SK-N-SH (cell line): ENCODE measurements around the gene AGPAT3. TPM values are rescaled to one million over a fixed set of nuclear protein-coding genes. Genes with fewer than 3 reads are reported as not detected.

ENCODE experiments used
- CTCF ChIA-PET: fragments of 300-600, 350-600 bp; formaldehyde crosslinking; extraction: SDS; loops from one replicate; lab custom pipeline; 2021; lab: Yijun Ruan, JAX
- POLR2A ChIA-PET: fragments of 350-600 bp; sonication (Branson Sonifier 250); formaldehyde crosslinking; extraction: SDS; loops from one replicate; lab custom pipeline; 2020; ENCODE audit warnings: antibody characterized with exemption, inconsistent platforms; lab: Yijun Ruan, JAX
- DNase-seq: peaks from one replicate; pipeline ENCODE4 v3.0.0; 2012
- H2AFZ ChIP-seq: fragments of 200-600 bp; sonication (generic); 2 replicates; pipeline ENCODE4 v1.8.1; 2016; ENCODE audit warnings: antibody characterized with exemption, mild to moderate bottlenecking, low read depth
- H3F3A ChIP-seq: fragments of 200-600 bp; sonication (generic); replicated peaks from 2 replicates; pipeline ENCODE3; 2016; ENCODE audit warnings: antibody characterized with exemption, mild to moderate bottlenecking; ENCODE audit not compliant: insufficient read depth
- H3K27ac ChIP-seq, 2 experiments: fragments of 200-500 bp in 1 of 2; fragments of 200-600 bp in 1 of 2; sonication (Bioruptor generic) in 1 of 2; sonication (generic), shearing (Covaris generic) in 1 of 2; 2 replicates each; pipeline versions ENCODE4 v1.5.1 to v1.6.1; 2014 to 2016; ENCODE audit warnings: low read depth in 2 of 2, inconsistent platforms in 1 of 2, low read length in 1 of 2, mild to moderate bottlenecking in 1 of 2, mixed read lengths in 1 of 2
- H3K27me3 ChIP-seq: fragments of 200-600 bp; sonication (generic), shearing (Covaris generic); 2 replicates; pipeline ENCODE4 v1.6.1; 2016; ENCODE audit warnings: mixed run types; ENCODE audit not compliant: insufficient read depth
- H3K36me3 ChIP-seq, 2 experiments: fragments of 200-500 bp in 1 of 2; fragments of 200-600 bp in 1 of 2; sonication (Bioruptor generic) in 1 of 2; sonication (generic) in 1 of 2; replicated peaks in 1 of 2; 2 replicates each; pipeline versions ENCODE3 to v1.5.1; 2014 to 2016; ENCODE audit warnings: low read length in 1 of 2, mild to moderate bottlenecking in 1 of 2; ENCODE audit not compliant: insufficient read depth in 2 of 2, control insufficient read depth in 1 of 2
- H3K4me1 ChIP-seq, 2 experiments: fragments of 200-500 bp in 1 of 2; fragments of 200-600 bp in 1 of 2; sonication (Bioruptor generic) in 1 of 2; sonication (generic), shearing (Covaris generic) in 1 of 2; 2 replicates each; pipeline versions ENCODE4 v1.5.1 to v1.6.1; 2014 to 2016; ENCODE audit warnings: low read depth in 1 of 2, low read length in 1 of 2, mixed run types in 1 of 2; ENCODE audit not compliant: insufficient read depth in 2 of 2, control insufficient read depth in 1 of 2
- H3K4me2 ChIP-seq: fragments of 200-600 bp; sonication (generic), shearing (Covaris generic); 2 replicates; pipeline ENCODE4 v1.6.1; 2017; ENCODE audit warnings: mixed run types
- H3K4me3 ChIP-seq, 2 experiments: fragments of 200-500 bp in 1 of 2; fragments of 200-600 bp in 1 of 2; sonication (Bioruptor generic) in 1 of 2; sonication (generic), shearing (Covaris generic) in 1 of 2; 2 replicates each; pipeline versions ENCODE4 v1.5.1 to v1.8.1; 2014 to 2016; ENCODE audit warnings: low read depth in 2 of 2, inconsistent platforms in 1 of 2, low read length in 1 of 2, mild to moderate bottlenecking in 1 of 2, mixed read lengths in 1 of 2, moderate library complexity in 1 of 2
- H3K79me2 ChIP-seq: fragments of 200-600 bp; sonication (generic); 2 replicates; pipeline ENCODE4 v1.8.1; 2017; ENCODE audit warnings: mild to moderate bottlenecking; ENCODE audit not compliant: insufficient read depth
- H3K9ac ChIP-seq: fragments of 200-600 bp; sonication (generic); 2 replicates; pipeline ENCODE4 v1.6.1; 2017; ENCODE audit warnings: mixed run types
- H3K9me2 ChIP-seq: fragments of 200-600 bp; sonication (generic); 2 replicates; pipeline ENCODE4 v1.6.1; 2017; ENCODE audit warnings: mixed run types
- H3K9me3 ChIP-seq: fragments of 200-600 bp; sonication (generic); 2 replicates; pipeline ENCODE4 v1.6.1; 2017; ENCODE audit warnings: mixed run types, mild to moderate bottlenecking, moderate library complexity
- H4K20me1 ChIP-seq: fragments of 200-600 bp; sonication (generic); 2 replicates; pipeline ENCODE4 v1.6.1; 2017; ENCODE audit warnings: mild to moderate bottlenecking, mixed run types; ENCODE audit not compliant: insufficient read depth
- CHD2 ChIP-seq: fragments of 150-350 bp; IDR thresholded peaks from 2 replicates; pipeline ENCODE4 v1.6.1; 2018; ENCODE audit warnings: low read length; ENCODE audit not compliant: partially characterized antibody
- EZH2phosphoT487 ChIP-seq: fragments of 200-600 bp; sonication (generic); IDR thresholded peaks from 2 replicates; pipeline ENCODE4 v1.6.1; 2017; ENCODE audit warnings: low read depth, mixed run types, mild to moderate bottlenecking, antibody characterized with exemption, moderate library complexity, borderline replicate concordance
- FOXJ3 ChIP-seq: sonication (generic); formaldehyde crosslinking; IDR thresholded peaks from 2 replicates; pipeline ENCODE4 v1.5.1; 2020; ENCODE audit warnings: mild to moderate bottlenecking, missing genetic modification reagents
- GATA2 ChIP-seq: sonication (generic); formaldehyde crosslinking; IDR thresholded peaks from 2 replicates; pipeline ENCODE4 v1.5.0; 2020; ENCODE audit warnings: mild to moderate bottlenecking, missing genetic modification reagents
- MEF2A ChIP-seq: IDR thresholded peaks from 2 replicates; pipeline ENCODE4 v1.4.0; 2012; ENCODE audit warnings: low read depth, borderline replicate concordance
- RAD21 ChIP-seq: IDR thresholded peaks from 2 replicates; pipeline ENCODE4 v1.6.1; 2012; ENCODE audit warnings: mild to moderate bottlenecking, low read length
- RCOR1 ChIP-seq: fragments of 150-350 bp; IDR thresholded peaks from 2 replicates; pipeline ENCODE4 v1.6.1; 2017; ENCODE audit warnings: antibody characterized with exemption, low read length
- TAF1 ChIP-seq: IDR thresholded peaks from 2 replicates; pipeline ENCODE4 v1.6.1; 2012; ENCODE audit warnings: low read depth, mild to moderate bottlenecking, low read length, moderate library complexity, borderline replicate concordance
- YY1 ChIP-seq: IDR thresholded peaks from 2 replicates; pipeline ENCODE4 v1.4.0; 2012; ENCODE audit warnings: low read depth, mild to moderate bottlenecking
- WGBS: methylation state at CpG from one replicate; pipeline ENCODE4 v1.1.6; 2017; ENCODE audit warnings: low lambda C conversion rate; 5-methylcytosine and 5-hydroxymethylcytosine counted together
- polyA plus RNA-seq, 3 experiments: library from polyadenylated mRNA; depleted of rRNA; stranded (reverse); fragments of >200 nt; gene quantifications; 2 replicates each; pipeline ENCODE4 v1.2.3, GENCODE V29; 2012
- TF ChIP-seq, protein P1 (sequence below): IDR thresholded peaks from 2 replicates; pipeline ENCODE4 v1.4.0; 2012; ENCODE audit warnings: low read depth, borderline replicate concordance
- TF ChIP-seq, protein P2 (sequence below): IDR thresholded peaks from 2 replicates; pipeline ENCODE4 v1.4.0; 2012; ENCODE audit warnings: low read depth, borderline replicate concordance

Gene AGPAT3
- polyA plus RNA-seq, 1 of the 3 experiments (the other 2 are of a cell fraction), result 35.3 TPM

DNA sequence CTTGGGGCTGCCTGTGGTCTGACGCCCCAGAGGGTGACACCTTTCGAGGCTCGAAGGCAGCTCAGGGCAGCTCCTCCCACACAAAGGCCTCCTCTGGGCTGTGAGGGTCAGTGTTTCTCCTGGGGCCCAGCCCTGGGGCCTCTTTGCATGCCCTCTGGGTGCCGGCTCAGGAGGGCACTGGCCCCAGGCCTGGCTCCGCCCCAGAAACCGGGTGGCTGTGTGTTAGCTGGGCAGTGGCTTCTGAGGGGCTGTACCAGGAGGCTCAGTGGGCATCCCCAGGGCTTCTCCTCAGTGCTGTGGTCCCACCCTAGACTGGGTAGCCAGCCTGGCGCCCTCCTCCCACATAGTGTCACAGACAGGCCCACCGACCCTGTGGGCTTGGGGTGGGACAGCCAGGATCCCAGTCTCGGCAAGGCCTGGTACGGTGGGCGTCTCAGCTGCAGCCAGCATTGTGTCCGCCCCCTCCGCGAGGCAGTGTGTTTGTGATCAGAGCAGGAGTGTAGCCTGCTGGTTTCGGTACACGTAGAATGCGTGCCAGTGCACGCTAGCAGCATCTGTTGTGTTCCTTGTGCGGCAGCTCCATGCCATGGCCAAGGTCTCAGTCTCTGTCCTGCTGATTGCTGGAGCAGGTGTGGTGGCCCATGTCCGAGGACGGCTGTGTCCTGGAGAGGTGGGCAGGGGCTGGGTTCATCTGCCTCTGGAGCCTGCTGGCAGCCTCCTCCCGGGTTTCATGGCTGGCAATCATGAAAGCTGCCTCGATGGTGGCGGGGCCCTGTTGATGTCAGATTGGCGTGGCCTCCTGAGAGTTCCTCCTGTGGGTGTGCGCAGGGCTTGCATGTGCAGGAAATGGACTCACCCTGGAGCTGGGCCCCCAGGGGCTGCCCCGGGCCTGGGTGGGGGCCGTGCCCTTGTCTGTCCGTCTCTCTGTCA lies 47.6 kb upstream of the AGPAT3 start:
- CTCF ChIA-PET, result interaction anchor here (1.3 to 1.7 kb wide), 3 partner anchors 10 to 156 kb away, joined by 3 to 4 read pairs (median 4); no protein-coding TSS in a partner anchor
- H3K9me2 ChIP-seq, result no peaks in the 10 kb centered on the region
- H3K36me3 ChIP-seq, result no peaks in the 10 kb centered on the region
- no peak for TF ChIP-seq GATA2 (CRISPR knock-in tag)
- TF ChIP-seq MEF2A, result no peak
- TF ChIP-seq RCOR1, result no peak
- TF ChIP-seq EZH2phosphoT487, result no peak
- no peak for TF ChIP-seq YY1
- no peak for TF ChIP-seq CHD2
- H3F3A ChIP-seq, result no peaks in the 10 kb centered on the region
- no peak overlapping the region for H3K4me2 ChIP-seq
- no peaks in the 10 kb centered on the region for H3K79me2 ChIP-seq
- no peak for DNase-seq
- H3K27ac ChIP-seq, result no peak overlapping the region
- no peak overlapping the region for H3K9ac ChIP-seq
- no peaks in the 10 kb centered on the region for H4K20me1 ChIP-seq
- POLR2A ChIA-PET, result interaction anchor here (0.6 to 0.7 kb wide), 2 partner anchors 835 to 1407 kb away, joined by 3 read pairs; no protein-coding TSS in a partner anchor
- H3K4me1 ChIP-seq, result no peaks in the 10 kb centered on the region
- no peak overlapping the region for H3K4me3 ChIP-seq
- no peaks in the 10 kb centered on the region for H3K27me3 ChIP-seq
- no peaks in the 10 kb centered on the region for H3K9me3 ChIP-seq
- 67% methylated on average over 13 of the region's 29 CpGs for WGBS
- H2AFZ ChIP-seq, result no peak overlapping the region

DNA sequence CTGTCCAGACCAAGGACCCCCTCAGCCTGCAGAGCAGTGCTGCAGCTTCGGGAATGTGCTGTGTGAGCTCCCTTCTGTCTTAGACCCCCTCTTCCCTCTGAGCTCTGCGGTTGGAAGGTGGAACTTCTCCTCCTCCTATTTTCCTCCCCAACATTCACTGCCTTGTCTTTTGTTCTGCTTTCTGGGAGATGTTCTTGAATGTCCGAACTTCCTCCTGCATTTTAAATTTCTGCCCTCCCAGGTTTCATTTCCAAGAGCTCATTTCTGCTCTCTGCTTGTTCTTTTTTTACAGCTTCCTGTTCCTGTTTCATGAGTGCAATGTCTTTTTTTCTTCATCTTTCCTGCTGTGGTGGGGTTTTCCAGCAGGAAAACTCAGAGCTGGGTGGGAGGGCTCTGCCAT lies 46.3 kb upstream of the AGPAT3 start:
- H3K36me3 ChIP-seq, result no peaks in the 10 kb centered on the region
- no peaks in the 10 kb centered on the region for H3K4me1 ChIP-seq
- POLR2A ChIA-PET, result no interaction called here
- H3F3A ChIP-seq, result no peaks in the 10 kb centered on the region
- no peak for DNase-seq
- no peaks in the 10 kb centered on the region for H3K9me3 ChIP-seq
- no peak overlapping the region for H3K4me2 ChIP-seq
- no peak overlapping the region for H3K4me3 ChIP-seq
- H3K79me2 ChIP-seq, result no peaks in the 10 kb centered on the region
- no peak overlapping the region for H3K27ac ChIP-seq
- WGBS, result 39% methylated on average over 3 of the region's 3 CpGs
- no peaks in the 10 kb centered on the region for H3K9me2 ChIP-seq
- H3K9ac ChIP-seq, result no peak overlapping the region
- no peaks in the 10 kb centered on the region for H4K20me1 ChIP-seq
- no peaks in the 10 kb centered on the region for H3K27me3 ChIP-seq
- H2AFZ ChIP-seq, result no peak overlapping the region
- no peak for TF ChIP-seq FOXJ3 (CRISPR knock-in tag)
- TF ChIP-seq, protein P1, sequence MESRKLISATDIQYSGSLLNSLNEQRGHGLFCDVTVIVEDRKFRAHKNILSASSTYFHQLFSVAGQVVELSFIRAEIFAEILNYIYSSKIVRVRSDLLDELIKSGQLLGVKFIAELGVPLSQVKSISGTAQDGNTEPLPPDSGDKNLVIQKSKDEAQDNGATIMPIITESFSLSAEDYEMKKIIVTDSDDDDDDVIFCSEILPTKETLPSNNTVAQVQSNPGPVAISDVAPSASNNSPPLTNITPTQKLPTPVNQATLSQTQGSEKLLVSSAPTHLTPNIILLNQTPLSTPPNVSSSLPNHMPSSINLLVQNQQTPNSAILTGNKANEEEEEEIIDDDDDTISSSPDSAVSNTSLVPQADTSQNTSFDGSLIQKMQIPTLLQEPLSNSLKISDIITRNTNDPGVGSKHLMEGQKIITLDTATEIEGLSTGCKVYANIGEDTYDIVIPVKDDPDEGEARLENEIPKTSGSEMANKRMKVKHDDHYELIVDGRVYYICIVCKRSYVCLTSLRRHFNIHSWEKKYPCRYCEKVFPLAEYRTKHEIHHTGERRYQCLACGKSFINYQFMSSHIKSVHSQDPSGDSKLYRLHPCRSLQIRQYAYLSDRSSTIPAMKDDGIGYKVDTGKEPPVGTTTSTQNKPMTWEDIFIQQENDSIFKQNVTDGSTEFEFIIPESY, result no peak
- TF ChIP-seq RAD21, result no peak
- TF ChIP-seq, protein P2, sequence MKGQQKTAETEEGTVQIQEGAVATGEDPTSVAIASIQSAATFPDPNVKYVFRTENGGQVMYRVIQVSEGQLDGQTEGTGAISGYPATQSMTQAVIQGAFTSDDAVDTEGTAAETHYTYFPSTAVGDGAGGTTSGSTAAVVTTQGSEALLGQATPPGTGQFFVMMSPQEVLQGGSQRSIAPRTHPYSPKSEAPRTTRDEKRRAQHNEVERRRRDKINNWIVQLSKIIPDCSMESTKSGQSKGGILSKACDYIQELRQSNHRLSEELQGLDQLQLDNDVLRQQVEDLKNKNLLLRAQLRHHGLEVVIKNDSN, result no peak
- TF ChIP-seq TAF1, result no peak
- no peak for TF ChIP-seq EZH2phosphoT487
- CTCF ChIA-PET, result interaction anchor here (1.3 kb wide), 1 partner anchor 8 kb away, joined by 3 read pairs; no protein-coding TSS in a partner anchor
